Dermis blood vessel endothelial cell (primary cell): ENCODE data around the gene CAPRIN1. TPM values are rescaled to one million over a fixed set of nuclear protein-coding genes. Genes with fewer than 3 reads are reported as not detected.
"Not testable (repeated sequence)": the region's sequence is repeated elsewhere in the genome, so short reads cannot be mapped to it uniquely, and the experiment has no call there.

Source experiments
- DNase-seq: peaks from one replicate; pipeline ENCODE4 v3.0.0; 2010
- total RNA-seq: library from RNA; depleted of rRNA; stranded (reverse); fragments of >200 nt; gene quantifications from 2 replicates; pipeline ENCODE4 v1.2.3, GENCODE V29; 2014

CAPRIN1 gene
- total RNA-seq, 1 donor from 2014 or later, result 171 TPM

GRCh38 chr11:34086554-34087283, 35.2 kb downstream of the CAPRIN1 start:
- no peak for DNase-seq

GRCh38 chr11:34091825-34092224, 40.3 kb downstream of the CAPRIN1 start:
- DNase-seq, result no peak

- DNase-seq, result not testable (repeated sequence)
Observed at GRCh38 chr11:34094900-34095299, 43.4 kb downstream of the CAPRIN1 start.

- no peak for DNase-seq
Observed at GRCh38 chr11:34098813-34099212, 47.3 kb downstream of the CAPRIN1 start.

GRCh38 chr11:34104680-34105078, 53.1 kb downstream of the CAPRIN1 start:
- DNase-seq, result no peak

- peak; percentile 100 for DNase-seq
Observed at GRCh38 chr11:34105079-34105956, 53.8 kb downstream of the CAPRIN1 start, which contains the start of gene NAT10. Gene NAT10 (plus strand): TSS chr11:34105629. CDS start chr11:34108226, 2,597 bp downstream.

- DNase-seq, result peak; percentile 32
Observed at GRCh38 chr11:34105957-34106504, 54.5 kb downstream of the CAPRIN1 start.

- DNase-seq, result no peak
Observed at GRCh38 chr11:34111722-34112270, 60.3 kb downstream of the CAPRIN1 start.

GRCh38 chr11:34114014-34114413, 62.5 kb downstream of the CAPRIN1 start:
- no peak for DNase-seq

- no peak for DNase-seq
Observed at GRCh38 chr11:34114471-34114870, 62.9 kb downstream of the CAPRIN1 start.

GRCh38 chr11:34120651-34121050, 69.1 kb downstream of the CAPRIN1 start:
- no peak for DNase-seq

GRCh38 chr11:34124885-34125668, 73.5 kb downstream of the CAPRIN1 start:
- no peak for DNase-seq

GRCh38 chr11:34126959-34127848, 75.7 kb downstream of the CAPRIN1 start:
- no peak for DNase-seq

GRCh38 chr11:34128824-34129223, 77.3 kb downstream of the CAPRIN1 start:
- DNase-seq, result no peak

GRCh38 chr11:34132261-34132965, 80.9 kb downstream of the CAPRIN1 start:
- no peak for DNase-seq

GRCh38 chr11:34134765-34135164, 83.2 kb downstream of the CAPRIN1 start:
- DNase-seq, result no peak

- no peak for DNase-seq
Observed at GRCh38 chr11:34135439-34135838, 83.9 kb downstream of the CAPRIN1 start.

- DNase-seq, result no peak
Observed at GRCh38 chr11:34136420-34136819, 84.9 kb downstream of the CAPRIN1 start.

GRCh38 chr11:34139346-34139745, 87.8 kb downstream of the CAPRIN1 start:
- DNase-seq, result no peak

GRCh38 chr11:34140149-34140548, 88.6 kb downstream of the CAPRIN1 start:
- DNase-seq, result no peak

- DNase-seq, result no peak
Observed at GRCh38 chr11:34143048-34143447, 91.5 kb downstream of the CAPRIN1 start.
